Measurements from ENCODE around the gene B4GALT2.
A peak's percentile ranks its signal among the peaks of the same experiment; 100 is the strongest.

- no peak for TF ChIP-seq ZNF184 (CRISPR knock-in tag; IDR thresholded peaks at IDR 0.05)
- no peak for TF ChIP-seq FOS (IDR thresholded peaks at IDR 0.05; ENCODE audit: extremely low read depth, insufficient read length)
- TF ChIP-seq, protein P1, sequence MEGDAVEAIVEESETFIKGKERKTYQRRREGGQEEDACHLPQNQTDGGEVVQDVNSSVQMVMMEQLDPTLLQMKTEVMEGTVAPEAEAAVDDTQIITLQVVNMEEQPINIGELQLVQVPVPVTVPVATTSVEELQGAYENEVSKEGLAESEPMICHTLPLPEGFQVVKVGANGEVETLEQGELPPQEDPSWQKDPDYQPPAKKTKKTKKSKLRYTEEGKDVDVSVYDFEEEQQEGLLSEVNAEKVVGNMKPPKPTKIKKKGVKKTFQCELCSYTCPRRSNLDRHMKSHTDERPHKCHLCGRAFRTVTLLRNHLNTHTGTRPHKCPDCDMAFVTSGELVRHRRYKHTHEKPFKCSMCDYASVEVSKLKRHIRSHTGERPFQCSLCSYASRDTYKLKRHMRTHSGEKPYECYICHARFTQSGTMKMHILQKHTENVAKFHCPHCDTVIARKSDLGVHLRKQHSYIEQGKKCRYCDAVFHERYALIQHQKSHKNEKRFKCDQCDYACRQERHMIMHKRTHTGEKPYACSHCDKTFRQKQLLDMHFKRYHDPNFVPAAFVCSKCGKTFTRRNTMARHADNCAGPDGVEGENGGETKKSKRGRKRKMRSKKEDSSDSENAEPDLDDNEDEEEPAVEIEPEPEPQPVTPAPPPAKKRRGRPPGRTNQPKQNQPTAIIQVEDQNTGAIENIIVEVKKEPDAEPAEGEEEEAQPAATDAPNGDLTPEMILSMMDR (IDR thresholded peaks at IDR 0.05 in 2 of 3, conservative IDR thresholded peaks at IDR 0.05 in 1 of 3; ENCODE audit: insufficient read depth in 2 of 3, low read depth in 1 of 3, low read length in 3 of 3), result peak; percentile 20 to 50 (median 48); a peak in 4 of 6 replicates
- no peak for TF ChIP-seq CHD1 (IDR thresholded peaks at IDR 0.05; ENCODE audit: low read length)
- TF ChIP-seq POLR2A (conservative IDR thresholded peaks at IDR 0.05), result no peak
- TF ChIP-seq ZBTB8A (IDR thresholded peaks at IDR 0.05; ENCODE audit: partially characterized antibody), result no peak
- TF ChIP-seq SMARCE1 (IDR thresholded peaks at IDR 0.05), result no peak
- TF ChIP-seq U2AF2 (optimal IDR thresholded peaks at IDR 0.05; ENCODE audit: low read depth, low read length), result no peak
- no peak for TF ChIP-seq KDM1A (IDR thresholded peaks at IDR 0.05)
- TF ChIP-seq YY1 (IDR thresholded peaks at IDR 0.05; ENCODE audit: borderline replicate concordance in 1 of 3, control insufficient read depth in 1 of 3, extremely low read depth in 1 of 3, insufficient read depth in 3 of 3, insufficient read length in 1 of 3, insufficient replicate concordance in 2 of 3, low read depth in 1 of 3, low read length in 2 of 3), result no peak
Measured at GRCh38 chr1:44002606-44003157, 23.7 kb downstream of the B4GALT2 start.

Data from K562 (cell line).